ENCODE data around the gene BMPR2. TPM values are rescaled to one million over a fixed set of nuclear protein-coding genes. Genes with fewer than 3 reads are reported as not detected.

The BMPR2 gene
- polyA plus RNA-seq, 1 donor, result 25.4 TPM

DNA sequence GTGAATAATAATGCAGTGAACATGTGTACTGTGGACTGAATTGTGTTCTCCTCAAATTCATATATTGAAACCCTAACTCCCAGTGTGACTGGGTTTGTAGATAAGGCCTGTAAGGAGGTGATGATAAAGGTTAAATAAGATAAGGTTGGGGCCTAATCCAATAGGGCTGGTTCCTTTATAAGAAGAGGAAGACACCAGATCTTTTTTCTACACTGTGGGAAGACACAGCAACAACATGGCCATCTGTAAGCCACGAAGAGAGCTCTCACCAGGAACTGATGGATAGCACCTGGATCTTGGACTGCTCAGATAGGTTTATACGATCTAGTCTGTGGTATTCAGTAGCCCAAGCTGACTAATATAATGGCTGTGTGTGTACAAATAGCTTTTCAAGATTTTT is 66.8 kb downstream of the BMPR2 start:
- no peak for DNase-seq
- no peaks in the 10 kb centered on the region for H3K4me1 ChIP-seq (ENCODE audit: control insufficient read depth, insufficient read depth, low read length)
- no peaks in the 10 kb centered on the region for H3K27me3 ChIP-seq (ENCODE audit: control insufficient read depth, insufficient read depth, low read length)
- H3K9me3 ChIP-seq (ENCODE audit: control insufficient read depth, low read depth, low read length), result peaks cover 6% of the 10 kb centered on the region
- no peaks in the 10 kb centered on the region for H3K36me3 ChIP-seq (ENCODE audit: control insufficient read depth, insufficient read depth, low read length)
- H3K27ac ChIP-seq (ENCODE audit: low read length), result no peak overlapping the region
- H3K4me3 ChIP-seq (ENCODE audit: low read length), result no peak overlapping the region
- no CpG with 5 or more reads among the region's 2 CpGs for WGBS (ENCODE audit: insufficient coverage, low lambda C conversion rate)

DNA sequence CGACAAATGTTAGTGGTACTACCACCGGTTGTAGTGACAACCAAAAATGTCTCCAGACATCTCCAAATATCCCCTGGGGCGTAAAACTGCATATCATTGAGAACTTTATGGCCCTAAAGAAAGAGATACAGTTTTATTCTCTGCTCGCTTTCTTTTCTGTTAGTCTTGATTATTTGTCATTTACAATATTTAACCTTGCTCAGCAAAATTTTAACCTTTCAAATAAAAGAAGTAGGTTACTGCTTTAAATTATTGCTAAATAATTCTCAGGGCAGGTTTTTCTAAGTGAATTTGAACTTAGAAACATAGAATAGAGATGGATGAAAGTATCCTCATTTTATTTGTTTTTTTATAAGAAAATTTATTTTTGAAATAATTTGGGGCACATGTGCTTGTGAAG is 67.9 kb downstream of the BMPR2 start:
- Histone ChIP-seq H3K36me3 (ENCODE audit: control insufficient read depth, insufficient read depth, low read length) (no peaks in the 10 kb centered on the region), H3K27me3 (ENCODE audit: control insufficient read depth, insufficient read depth, low read length) (no peaks in the 10 kb centered on the region), H3K27ac (ENCODE audit: low read length) (no peak overlapping the region), H3K4me3 (ENCODE audit: low read length) (no peak overlapping the region), H3K9me3 (ENCODE audit: control insufficient read depth, low read depth, low read length) (peaks cover 6% of the 10 kb centered on the region), H3K4me1 (ENCODE audit: control insufficient read depth, insufficient read depth, low read length) (no peaks in the 10 kb centered on the region)
- 100% methylated on average over 1 of the region's 4 CpGs for WGBS (ENCODE audit: insufficient coverage, low lambda C conversion rate)
- no peak for DNase-seq

DNA sequence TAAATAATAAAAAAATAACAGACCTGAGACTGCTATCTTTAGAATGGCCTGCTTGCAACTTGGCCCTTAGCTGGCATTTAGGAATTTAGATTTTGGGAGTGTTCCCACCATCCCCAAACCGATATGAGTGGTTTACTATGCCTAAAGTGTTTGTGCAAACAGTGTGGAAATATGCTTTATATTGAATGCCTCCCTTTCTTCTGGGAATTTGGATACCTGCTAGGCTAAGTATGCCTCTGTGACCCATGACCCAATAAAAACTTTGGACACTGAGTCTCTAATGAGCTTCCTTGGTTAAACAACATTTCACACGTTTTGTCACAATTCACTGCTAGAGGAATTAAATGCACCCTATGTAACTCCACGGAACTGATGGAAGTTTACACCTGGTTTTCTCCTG is 73.2 kb downstream of the BMPR2 start:
- no CpG with 5 or more reads among the region's 3 CpGs for WGBS (ENCODE audit: insufficient coverage, low lambda C conversion rate)
- Histone ChIP-seq H3K4me1 (ENCODE audit: control insufficient read depth, insufficient read depth, low read length) (no peaks in the 10 kb centered on the region), H3K36me3 (ENCODE audit: control insufficient read depth, insufficient read depth, low read length) (no peaks in the 10 kb centered on the region), H3K27me3 (ENCODE audit: control insufficient read depth, insufficient read depth, low read length) (no peaks in the 10 kb centered on the region), H3K9me3 (ENCODE audit: control insufficient read depth, low read depth, low read length) (no peaks in the 10 kb centered on the region), H3K4me3 (ENCODE audit: low read length) (no peak overlapping the region), H3K27ac (ENCODE audit: low read length) (no peak overlapping the region)
- DNase-seq, result no peak

DNA sequence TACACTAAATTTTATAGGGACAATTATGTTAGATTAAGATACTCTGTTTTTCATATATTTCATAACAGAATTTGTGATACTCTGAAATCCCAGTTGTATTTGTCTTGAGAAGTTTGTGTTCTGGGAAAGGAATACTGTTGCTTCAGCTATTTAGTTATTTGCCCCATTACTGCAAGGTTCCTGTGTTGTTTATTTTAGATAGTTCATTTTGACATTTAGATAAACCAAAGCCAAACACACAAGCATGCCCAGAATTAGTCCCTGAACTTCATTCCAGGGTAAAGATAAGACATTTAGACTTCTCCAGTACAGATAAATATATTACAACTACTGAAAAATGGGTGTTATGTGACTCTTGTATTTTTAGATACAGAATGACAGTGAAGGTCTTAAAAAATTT is 74.7 kb downstream of the BMPR2 start:
- Histone ChIP-seq H3K27me3 (ENCODE audit: control insufficient read depth, insufficient read depth, low read length) (no peaks in the 10 kb centered on the region), H3K4me1 (ENCODE audit: control insufficient read depth, insufficient read depth, low read length) (no peaks in the 10 kb centered on the region), H3K4me3 (ENCODE audit: low read length) (no peak overlapping the region), H3K27ac (ENCODE audit: low read length) (no peak overlapping the region), H3K36me3 (ENCODE audit: control insufficient read depth, insufficient read depth, low read length) (no peaks in the 10 kb centered on the region), H3K9me3 (ENCODE audit: control insufficient read depth, low read depth, low read length) (no peaks in the 10 kb centered on the region)
- no peak for DNase-seq

DNA sequence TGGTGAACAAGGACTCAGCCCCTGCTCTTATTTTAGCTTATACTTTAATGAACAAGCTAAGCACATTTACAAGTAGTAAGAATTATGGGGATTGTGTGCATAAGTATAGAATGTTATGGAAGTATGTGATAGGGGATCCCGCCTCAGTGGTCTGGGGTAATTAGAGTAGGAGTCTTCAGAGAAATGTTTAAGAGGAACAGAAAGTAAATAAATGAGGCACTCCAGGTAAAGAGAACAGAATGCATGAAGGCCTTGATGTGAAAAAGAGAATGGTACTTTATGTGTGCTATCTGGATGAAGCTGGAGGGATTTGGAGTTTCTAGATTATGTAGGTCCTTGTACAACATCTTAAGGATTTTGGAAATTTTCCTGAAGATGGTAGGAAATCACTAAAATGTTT is 76.6 kb downstream of the BMPR2 start:
- H3K27me3 ChIP-seq (ENCODE audit: control insufficient read depth, insufficient read depth, low read length), result no peaks in the 10 kb centered on the region
- no peak for DNase-seq
- H3K4me1 ChIP-seq (ENCODE audit: control insufficient read depth, insufficient read depth, low read length), result no peaks in the 10 kb centered on the region
- no peaks in the 10 kb centered on the region for H3K36me3 ChIP-seq (ENCODE audit: control insufficient read depth, insufficient read depth, low read length)
- no peaks in the 10 kb centered on the region for H3K9me3 ChIP-seq (ENCODE audit: control insufficient read depth, low read depth, low read length)
- H3K27ac ChIP-seq (ENCODE audit: low read length), result no peak overlapping the region
- WGBS (ENCODE audit: insufficient coverage, low lambda C conversion rate), result 100% methylated on average over 1 of the region's 1 CpG
- no peak overlapping the region for H3K4me3 ChIP-seq (ENCODE audit: low read length)

DNA sequence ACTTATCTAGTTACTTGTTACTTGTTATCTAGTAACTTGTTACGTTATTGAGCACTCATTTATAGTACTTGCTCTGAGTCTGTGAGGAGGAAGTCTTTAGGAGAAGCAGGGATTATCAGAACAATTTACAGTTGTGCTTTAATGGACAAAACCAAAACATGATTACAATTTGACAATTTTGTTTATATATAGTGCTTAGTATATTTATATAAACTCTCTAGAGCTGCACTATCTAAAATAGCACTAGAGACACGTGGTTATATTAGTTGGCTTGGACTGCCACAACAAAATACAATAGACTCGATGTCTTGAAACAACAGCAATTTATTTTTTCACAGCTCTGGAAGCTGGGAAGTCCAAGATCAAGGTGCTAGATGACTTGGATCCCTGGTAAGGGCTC is 78.4 kb downstream of the BMPR2 start:
- H3K36me3 ChIP-seq (ENCODE audit: control insufficient read depth, insufficient read depth, low read length), result no peaks in the 10 kb centered on the region
- H3K9me3 ChIP-seq (ENCODE audit: control insufficient read depth, low read depth, low read length), result no peaks in the 10 kb centered on the region
- H3K27me3 ChIP-seq (ENCODE audit: control insufficient read depth, insufficient read depth, low read length), result no peaks in the 10 kb centered on the region
- no peak for DNase-seq
- H3K4me3 ChIP-seq (ENCODE audit: low read length), result no peak overlapping the region
- H3K27ac ChIP-seq (ENCODE audit: low read length), result no peak overlapping the region
- no peaks in the 10 kb centered on the region for H3K4me1 ChIP-seq (ENCODE audit: control insufficient read depth, insufficient read depth, low read length)
- no CpG with 5 or more reads among the region's 3 CpGs for WGBS (ENCODE audit: insufficient coverage, low lambda C conversion rate)

GRCh38 chr2:202455114-202455513 is 79.0 kb downstream of the BMPR2 start:
- Histone ChIP-seq H3K27ac (ENCODE audit: low read length) (no peak overlapping the region), H3K4me1 (ENCODE audit: control insufficient read depth, insufficient read depth, low read length) (no peaks in the 10 kb centered on the region), H3K36me3 (ENCODE audit: control insufficient read depth, insufficient read depth, low read length) (no peaks in the 10 kb centered on the region), H3K4me3 (ENCODE audit: low read length) (no peak overlapping the region), H3K27me3 (ENCODE audit: control insufficient read depth, insufficient read depth, low read length) (no peaks in the 10 kb centered on the region), H3K9me3 (ENCODE audit: control insufficient read depth, low read depth, low read length) (no peaks in the 10 kb centered on the region)
- no CpG with 5 or more reads among the region's 1 CpG for WGBS (ENCODE audit: insufficient coverage, low lambda C conversion rate)
- DNase-seq, result no peak

DNA sequence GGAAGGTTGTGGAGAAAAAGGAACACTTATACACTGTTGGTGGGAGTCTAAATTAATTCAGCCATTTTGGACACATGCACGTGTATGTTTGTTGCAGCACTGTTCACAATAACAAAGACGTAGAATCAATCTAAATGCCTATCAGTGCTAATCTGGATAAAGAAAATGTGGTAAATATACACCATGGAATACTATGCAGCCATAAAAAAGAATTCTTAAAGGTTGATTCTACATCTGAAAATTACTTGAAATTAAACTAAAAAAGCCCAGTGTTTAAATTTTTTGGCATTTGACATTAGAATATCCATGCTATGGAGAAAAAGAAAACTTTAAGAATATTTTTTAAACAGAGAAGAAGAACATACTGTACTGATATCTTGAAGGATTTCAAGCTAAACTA is 84.0 kb downstream of the BMPR2 start:
- no peak for DNase-seq
- Histone ChIP-seq H3K4me1 (ENCODE audit: control insufficient read depth, insufficient read depth, low read length) (no peaks in the 10 kb centered on the region), H3K27me3 (ENCODE audit: control insufficient read depth, insufficient read depth, low read length) (no peaks in the 10 kb centered on the region), H3K27ac (ENCODE audit: low read length) (no peak overlapping the region), H3K9me3 (ENCODE audit: control insufficient read depth, low read depth, low read length) (no peaks in the 10 kb centered on the region), H3K4me3 (ENCODE audit: low read length) (no peak overlapping the region), H3K36me3 (ENCODE audit: control insufficient read depth, insufficient read depth, low read length) (no peaks in the 10 kb centered on the region)
- 100% methylated on average over 1 of the region's 2 CpGs for WGBS (ENCODE audit: insufficient coverage, low lambda C conversion rate)

GRCh38 chr2:202479090-202479489 is 103.0 kb downstream of the BMPR2 start:
- Histone ChIP-seq H3K27me3 (ENCODE audit: control insufficient read depth, insufficient read depth, low read length) (no peaks in the 10 kb centered on the region), H3K27ac (ENCODE audit: low read length) (no peak overlapping the region), H3K4me1 (ENCODE audit: control insufficient read depth, insufficient read depth, low read length) (no peaks in the 10 kb centered on the region), H3K36me3 (ENCODE audit: control insufficient read depth, insufficient read depth, low read length) (peaks cover 12% of the 10 kb centered on the region), H3K4me3 (ENCODE audit: low read length) (no peak overlapping the region), H3K9me3 (ENCODE audit: control insufficient read depth, low read depth, low read length) (no peaks in the 10 kb centered on the region)
- no peak for DNase-seq
- WGBS (ENCODE audit: insufficient coverage, low lambda C conversion rate), result no CpG with 5 or more reads among the region's 1 CpG

DNA sequence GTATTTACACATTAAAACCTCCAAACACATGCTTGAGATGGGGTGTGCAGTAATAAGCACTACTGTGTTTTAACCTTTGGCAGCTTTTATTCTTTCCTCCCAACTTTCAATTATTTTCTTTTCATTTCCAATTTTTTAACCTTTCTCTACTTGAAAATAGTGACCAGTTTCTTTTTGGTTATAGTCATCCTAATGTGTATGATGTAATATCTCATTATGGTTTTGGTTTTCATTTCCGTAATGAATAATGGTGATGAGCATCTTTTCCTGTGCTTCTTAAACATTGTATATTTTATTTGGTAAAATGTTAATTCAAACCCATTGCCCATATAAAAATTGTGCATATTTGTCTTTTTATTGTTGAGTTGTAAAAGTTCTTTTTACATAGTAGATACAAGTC is 103.5 kb downstream of the BMPR2 start:
- WGBS (ENCODE audit: insufficient coverage, low lambda C conversion rate), result no CpG with 5 or more reads among the region's 1 CpG
- DNase-seq, result no peak
- Histone ChIP-seq H3K9me3 (ENCODE audit: control insufficient read depth, low read depth, low read length) (no peaks in the 10 kb centered on the region), H3K4me3 (ENCODE audit: low read length) (no peak overlapping the region), H3K27me3 (ENCODE audit: control insufficient read depth, insufficient read depth, low read length) (no peaks in the 10 kb centered on the region), H3K27ac (ENCODE audit: low read length) (no peak overlapping the region), H3K4me1 (ENCODE audit: control insufficient read depth, insufficient read depth, low read length) (no peaks in the 10 kb centered on the region), H3K36me3 (ENCODE audit: control insufficient read depth, insufficient read depth, low read length) (peaks cover 12% of the 10 kb centered on the region)

- no peaks in the 10 kb centered on the region for H3K27me3 ChIP-seq (ENCODE audit: control insufficient read depth, insufficient read depth, low read length)
- no peaks in the 10 kb centered on the region for H3K9me3 ChIP-seq (ENCODE audit: control insufficient read depth, low read depth, low read length)
- no peak overlapping the region for H3K4me3 ChIP-seq (ENCODE audit: low read length)
- peaks cover 13% of the 10 kb centered on the region for H3K36me3 ChIP-seq (ENCODE audit: control insufficient read depth, insufficient read depth, low read length)
- no peak overlapping the region for H3K27ac ChIP-seq (ENCODE audit: low read length)
- H3K4me1 ChIP-seq (ENCODE audit: control insufficient read depth, insufficient read depth, low read length), result no peaks in the 10 kb centered on the region
- no peak for DNase-seq
- no CpG with 5 or more reads among the region's 8 CpGs for WGBS (ENCODE audit: insufficient coverage, low lambda C conversion rate)
Measured at GRCh38 chr2:202486351-202486750, 110.2 kb downstream of the BMPR2 start.

All from large intestine (tissue), 3 donors.